A549 (cell line): ENCODE results near the gene CDX2. TPM values are rescaled to one million over a fixed set of nuclear protein-coding genes. Genes with fewer than 3 reads are reported as not detected.

Source experiments
- ATAC-seq, 2 experiments: fragments of 200-7000 bp in 1 of 2; fragments of >200 bp in 1 of 2; cut with Nextera tagmentation in 1 of 2; cut with Tn5 transposase in 1 of 2; 3 replicates each; pipeline versions ENCODE4 v1.8.0 to v1.9.1; 2018 to 2020; ENCODE audit warnings: mild to moderate bottlenecking in 1 of 2, moderate library complexity in 1 of 2
- CTCF ChIA-PET: fragments of 300-600 bp; sonication (Branson Sonifier 250); formaldehyde crosslinking; extraction: SDS; loops from one replicate; lab custom pipeline; 2021; ENCODE audit warnings: antibody characterized with exemption, inconsistent platforms; lab: Yijun Ruan, JAX
- POLR2A ChIA-PET: fragments of 350-600 bp; formaldehyde crosslinking; extraction: SDS; loops from one replicate; lab custom pipeline; 2021; ENCODE audit warnings: antibody characterized with exemption, inconsistent platforms; lab: Yijun Ruan, JAX
- DNase-seq, 2 experiments: peaks; one replicate each; pipeline versions ENCODE4 v3.0.0 to v3.0.0-alpha.2; 2011 to 2016; ENCODE audit warnings: low read depth in 1 of 2, low spot score in 1 of 2
- FAIRE-seq: peaks from 2 replicates; lab custom pipeline; 2011; peaks lifted over from hg19 to GRCh38; lab: Jason Lieb, UNC
- H3K27ac ChIP-seq, 2 experiments: fragments of >200 bp; sonication (Bioruptor Twin); formaldehyde crosslinking; 3 replicates each; pipeline ENCODE4 v1.5.1; 2016 to 2017
- H3K4me1 ChIP-seq: fragments of >200 bp; sonication (Bioruptor Twin); formaldehyde crosslinking; 3 replicates; pipeline ENCODE4 v1.6.1; 2016
- H3K4me2 ChIP-seq: fragments of >200 bp; sonication (Bioruptor Twin); formaldehyde crosslinking; 3 replicates; pipeline ENCODE4 v1.6.1; 2016
- H3K4me3 ChIP-seq: fragments of >200 bp; sonication (Bioruptor Twin); formaldehyde crosslinking; 3 replicates; pipeline ENCODE4 v1.5.1; 2016
- H3K9me3 ChIP-seq: fragments of >200 bp; sonication (Bioruptor Twin); formaldehyde crosslinking; 3 replicates; pipeline ENCODE4 v1.6.1; 2016
- ATOH8 ChIP-seq: fragments of 250-450 bp; sonication (Bioruptor Pico); IDR thresholded peaks from 2 replicates; pipeline ENCODE4 v1.5.0; 2020; ENCODE audit warnings: low read depth, mild to moderate bottlenecking, moderate library complexity
- CEBPB ChIP-seq, 2 experiments: fragments of >200 bp in 1 of 2; sonication (Bioruptor Twin) in 1 of 2; formaldehyde crosslinking in 1 of 2; IDR thresholded peaks; 2 replicates each; pipeline ENCODE4 v1.6.1; 2012 to 2016
- CHD4 ChIP-seq: fragments of 200-600 bp; sonication (generic); IDR thresholded peaks from 2 replicates; pipeline ENCODE4 v1.6.1; 2016; ENCODE audit warnings: antibody characterized with exemption, mild to moderate bottlenecking, borderline replicate concordance
- CTCF ChIP-seq: fragments of >200 bp; sonication (Bioruptor Twin); formaldehyde crosslinking; IDR thresholded peaks from 3 replicates; pipeline ENCODE4 v1.5.1; 2016
- ELK1 ChIP-seq: fragments of 150-350 bp; IDR thresholded peaks from 2 replicates; pipeline ENCODE4 v1.6.1; 2014; ENCODE audit warnings: low read depth, mild to moderate bottlenecking, low read length
- EP300 ChIP-seq, 2 experiments: fragments of >200 bp; sonication (Bioruptor Twin); formaldehyde crosslinking; IDR thresholded peaks; 2 replicates in 1 of 2; 3 replicates in 1 of 2; pipeline ENCODE4 v1.6.1; 2016 to 2017
- FOSB ChIP-seq: fragments of 250-450 bp; sonication (Bioruptor Pico); IDR thresholded peaks from 2 replicates; pipeline ENCODE4 v1.5.0; 2020; ENCODE audit warnings: mild to moderate bottlenecking, moderate library complexity
- HDAC2 ChIP-seq: fragments of 200-600 bp; sonication (generic); IDR thresholded peaks from 2 replicates; pipeline ENCODE4 v1.6.1; 2016
- JUN ChIP-seq, 2 experiments: fragments of >200 bp; sonication (Bioruptor Twin); formaldehyde crosslinking; IDR thresholded peaks; 2 replicates in 1 of 2; 3 replicates in 1 of 2; pipeline ENCODE4 v1.6.1; 2016 to 2017
- JUNB ChIP-seq: fragments of >200 bp; sonication (Bioruptor Twin); formaldehyde crosslinking; IDR thresholded peaks from 2 replicates; pipeline ENCODE4 v1.6.1; 2016
- KDM1A ChIP-seq: fragments of 200-600 bp; sonication (generic); IDR thresholded peaks from 2 replicates; pipeline ENCODE4 v1.6.1; 2016; ENCODE audit warnings: low read depth, mild to moderate bottlenecking
- KDM5A ChIP-seq: fragments of 200-600 bp; sonication (generic); IDR thresholded peaks from 2 replicates; pipeline ENCODE4 v1.6.1; 2016; ENCODE audit warnings: antibody characterized with exemption, mild to moderate bottlenecking
- MAFK ChIP-seq: fragments of 450-650 bp; IDR thresholded peaks from 2 replicates; pipeline ENCODE4 v1.6.1; 2014; ENCODE audit not compliant: partially characterized antibody
- MAZ ChIP-seq: fragments of 150-350 bp; IDR thresholded peaks from 2 replicates; pipeline ENCODE4 v1.6.1; 2014; ENCODE audit warnings: antibody characterized with exemption, low read depth, low read length, borderline replicate concordance
- MYC ChIP-seq: IDR thresholded peaks from 2 replicates; pipeline ENCODE4 v1.6.1; 2012; ENCODE audit warnings: mild to moderate bottlenecking, inconsistent platforms, low read length, improper control_type of control experiment, borderline replicate concordance
- NPAS2 ChIP-seq: fragments of 250-450 bp; sonication (Bioruptor Pico); IDR thresholded peaks from 2 replicates; pipeline ENCODE4 v1.8.0; 2022; ENCODE audit warnings: mild to moderate bottlenecking, moderate library complexity, borderline replicate concordance
- NR3C1 ChIP-seq: fragments of >200 bp; sonication (Bioruptor Twin); formaldehyde crosslinking; IDR thresholded peaks from 3 replicates; pipeline ENCODE4 v1.6.1; 2017
- PHF8 ChIP-seq: fragments of 200-600 bp; sonication (generic); IDR thresholded peaks from 2 replicates; pipeline ENCODE4 v1.6.1; 2016; ENCODE audit warnings: low read depth, mild to moderate bottlenecking, antibody characterized with exemption, moderate library complexity, borderline replicate concordance
- RARB ChIP-seq: fragments of 250-450 bp; sonication (Bioruptor Pico); IDR thresholded peaks from 2 replicates; pipeline ENCODE4 v1.8.0; 2021; ENCODE audit warnings: mild to moderate bottlenecking, moderate library complexity
- RFX5 ChIP-seq: fragments of 450-650 bp; IDR thresholded peaks from 2 replicates; pipeline ENCODE4 v1.7.1; 2014; ENCODE audit warnings: antibody characterized with exemption, mild to moderate bottlenecking, moderate library complexity
- SMC3 ChIP-seq: fragments of >200 bp; sonication (Bioruptor Twin); formaldehyde crosslinking; IDR thresholded peaks from 3 replicates; pipeline ENCODE4 v1.6.1; 2018; ENCODE audit warnings: inconsistent platforms
- SREBF2 ChIP-seq: fragments of 450-650 bp; IDR thresholded peaks from 2 replicates; pipeline ENCODE4 v1.6.1; 2014; ENCODE audit warnings: mild to moderate bottlenecking, moderate library complexity
- TP53 ChIP-seq: fragments of 250-450 bp; sonication (Bioruptor Pico); IDR thresholded peaks from 2 replicates; pipeline ENCODE4 v1.5.0; 2021; ENCODE audit warnings: mild to moderate bottlenecking, moderate library complexity
- WGBS: methylation state at CpG from one replicate; pipeline ENCODE4 v1.1.6; 2017; ENCODE audit errors: missing lambda C conversion rate; 5-methylcytosine and 5-hydroxymethylcytosine counted together
- polyA plus RNA-seq, 4 experiments: library from polyadenylated mRNA; depleted of rRNA in 3 of 4; stranded (reverse); fragments of >200 nt; fragmentation: RNase III in 1 of 4; extraction: RNeasy Plus Mini Kit Qiagen cat#74134 plus additional on column Dnase treatment in 1 of 4; gene quantifications; 2 replicates in 3 of 4; 3 replicates in 1 of 4; pipeline ENCODE4 v1.2.3, GENCODE V29; 2011 to 2017

The CDX2 gene
- polyA plus RNA-seq, 2 of the 4 experiments (the other 2 are of a cell fraction) = 0.14 to 0.19 TPM

- CTCF ChIA-PET = interaction anchor here (1.1 to 11.2 kb wide), 10 partner anchors 10 to 1038 kb away, joined by 3 to 120 read pairs (median 12); partner anchors contain the start of gene CDX2
- 50% methylated on average over 1 of the region's 1 CpG for WGBS
- no peak overlapping the region for H3K4me2 ChIP-seq
- no peaks in the 10 kb centered on the region for H3K9me3 ChIP-seq
- ATAC-seq (no peak), DNase-seq (no peak), FAIRE-seq (no peak)
- TF ChIP-seq KDM5A = no peak
- no peak for TF ChIP-seq SREBF2
- TF ChIP-seq CEBPB (IDR thresholded peaks at IDR 0.05) = no peak
- TF ChIP-seq MYC = no peak
- no peak for TF ChIP-seq CTCF
- TF ChIP-seq RFX5 = no peak
- no peak for TF ChIP-seq RARB (CRISPR knock-in tag)
- no peak for TF ChIP-seq CHD4
- TF ChIP-seq KDM1A = no peak
- TF ChIP-seq ATOH8 (CRISPR knock-in tag) = no peak
- TF ChIP-seq MAFK = no peak
- no peak for TF ChIP-seq HDAC2
- no peak for TF ChIP-seq FOSB
- no peak for TF ChIP-seq JUNB
- no peak for TF ChIP-seq ELK1
- no peak overlapping the region for H3K4me3 ChIP-seq
- H3K4me1 ChIP-seq = no peaks in the 10 kb centered on the region
- POLR2A ChIA-PET = no interaction called here
- H3K27ac ChIP-seq = no peak overlapping the region
These were observed 16.5 kb upstream of the CDX2 start for GRCh38 chr13:27985600-27985999.

GRCh38 chr13:27982361-27982760 lies 13.2 kb upstream of the CDX2 start:
- WGBS = 34% methylated on average over 2 of the region's 2 CpGs
- no peak for ATAC-seq
- ChIA-PET CTCF (interaction anchor here (1.2 to 11.2 kb wide), 6 partner anchors 13 to 621 kb away, joined by 3 to 120 read pairs (median 26); partner anchors contain the start of gene CDX2), POLR2A (no interaction called here)
- no peak for FAIRE-seq
- Histone ChIP-seq H3K9me3 (no peaks in the 10 kb centered on the region), H3K27ac (no peak overlapping the region), H3K4me1 (no peaks in the 10 kb centered on the region; the same call in 2 of the 3 replicates), H3K4me2 (no peak overlapping the region), H3K4me3 (no peak overlapping the region)
- no peak for DNase-seq
- TF ChIP-seq KDM1A = no peak
- TF ChIP-seq EP300 (IDR thresholded peaks at IDR 0.05) = no peak
- TF ChIP-seq NR3C1 = no peak
- TF ChIP-seq SMC3 = no peak
- no peak for TF ChIP-seq NPAS2
- no peak for TF ChIP-seq MAZ
- no peak for TF ChIP-seq TP53 (CRISPR knock-in tag)
- TF ChIP-seq PHF8 = no peak
- TF ChIP-seq JUN (IDR thresholded peaks at IDR 0.05) = no peak
